GM18520 (cell line): ENCODE data around the gene ADISSP.
A peak's percentile ranks its signal among the peaks of the same experiment; 100 is the strongest.

Experiments used
- ATAC-seq: cut with Tn5 transposase; IDR thresholded peaks from one replicate; pipeline ENCODE4 v1.9.1; 2021; ENCODE audit not compliant: unreplicated experiment

ADISSP gene

GRCh38 chr20:3781153-3781910 is 13.8 kb upstream of the ADISSP start, which contains the start of gene SPEF1:
Gene SPEF1, minus strand, starts transcription at chr20:3781448. Its CDS starts 161 bp downstream, at chr20:3781287.
- peak; percentile 38 for ATAC-seq

DNA sequence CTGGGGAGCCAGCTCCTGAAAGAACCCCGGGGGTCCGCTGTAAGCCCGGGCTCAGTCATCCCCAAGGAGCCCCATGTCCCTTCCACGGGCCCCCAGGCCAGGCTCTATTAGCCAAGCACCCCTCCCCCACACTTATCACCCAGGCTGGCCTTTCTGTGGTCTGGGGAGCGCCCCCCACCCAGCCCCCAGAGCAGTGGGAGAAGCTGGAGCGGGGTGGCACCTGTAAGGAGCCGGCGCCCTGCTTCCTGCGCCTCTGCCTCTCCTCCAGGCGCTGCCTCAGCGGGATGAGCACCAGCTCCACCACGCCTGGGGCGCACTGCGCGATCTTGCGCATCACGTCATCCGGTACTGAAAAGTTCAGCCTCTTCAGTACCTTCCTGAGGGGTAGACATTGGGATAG is 11.4 kb upstream of the ADISSP start:
- no peak for ATAC-seq

DNA sequence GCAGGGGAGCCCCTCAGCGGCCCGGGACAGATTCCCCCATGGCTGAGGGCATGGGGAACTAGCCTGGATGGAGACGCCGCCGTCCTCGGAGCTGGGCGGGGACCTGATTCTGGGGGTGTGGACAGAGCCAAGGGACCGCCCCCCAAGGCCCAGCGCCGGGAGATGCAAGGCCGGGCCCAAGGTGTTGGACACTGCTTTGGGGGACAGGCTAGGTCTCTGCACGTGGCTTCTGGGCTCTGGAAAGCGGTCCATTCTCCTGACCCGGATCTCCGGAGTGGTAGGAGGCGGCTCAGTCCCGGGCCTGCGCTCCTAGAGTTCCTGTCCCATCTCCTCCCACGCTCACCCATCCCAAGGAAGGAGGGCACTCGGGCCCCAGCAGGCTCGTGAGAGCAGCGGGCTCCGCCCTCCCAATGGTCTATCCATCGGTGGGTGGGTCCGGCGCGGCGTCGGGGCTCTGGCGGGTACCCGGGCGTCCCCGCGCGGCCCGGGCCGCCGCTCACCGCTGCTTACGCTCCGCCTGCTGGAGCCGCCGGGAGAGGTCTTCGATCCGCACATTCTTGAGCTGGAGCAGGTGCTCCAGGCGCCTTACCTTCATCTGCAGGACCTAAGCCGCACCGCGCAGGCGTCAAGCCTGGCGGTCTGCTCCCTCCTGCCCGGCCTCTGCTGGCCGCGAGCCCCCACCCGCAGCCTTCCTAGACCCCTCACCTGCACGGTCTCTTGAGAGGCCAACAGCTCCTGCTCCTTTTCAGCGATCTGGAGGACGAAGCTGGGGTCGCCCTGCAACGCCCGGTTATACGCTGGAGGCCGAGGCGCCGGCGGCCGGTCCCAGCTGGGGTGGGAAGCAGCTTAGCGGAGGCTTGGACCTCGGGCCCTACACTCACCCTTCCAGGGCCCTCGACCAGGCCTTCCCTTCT is 10.4 kb upstream of the ADISSP start:
- ATAC-seq = no peak

DNA sequence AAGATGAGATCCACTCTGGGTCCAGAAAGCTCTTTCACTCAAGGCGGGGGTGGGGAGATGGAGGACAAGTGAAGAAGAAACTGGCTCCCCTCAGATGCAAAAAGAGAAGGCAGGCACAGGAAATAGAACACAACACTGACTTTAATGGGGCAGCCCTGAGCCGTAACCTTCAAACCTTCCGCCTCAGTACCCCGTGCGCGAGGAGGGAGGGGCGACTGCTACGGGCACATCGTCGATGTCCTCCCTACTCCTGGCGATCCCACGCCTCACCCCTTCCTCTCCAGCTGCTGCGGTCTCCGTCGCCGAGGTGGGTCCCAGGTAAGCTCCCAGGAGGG is 9.8 kb upstream of the ADISSP start:
- ATAC-seq = no peak

- ATAC-seq = no peak
These were observed 8.0 kb upstream of the ADISSP start for GRCh38 chr20:3775457-3776108.

GRCh38 chr20:3771552-3772058 is 4.1 kb upstream of the ADISSP start:
- no peak for ATAC-seq

GRCh38 chr20:3768342-3769130 is 983 bp upstream of the ADISSP start:
- peak; percentile 18 for ATAC-seq

DNA sequence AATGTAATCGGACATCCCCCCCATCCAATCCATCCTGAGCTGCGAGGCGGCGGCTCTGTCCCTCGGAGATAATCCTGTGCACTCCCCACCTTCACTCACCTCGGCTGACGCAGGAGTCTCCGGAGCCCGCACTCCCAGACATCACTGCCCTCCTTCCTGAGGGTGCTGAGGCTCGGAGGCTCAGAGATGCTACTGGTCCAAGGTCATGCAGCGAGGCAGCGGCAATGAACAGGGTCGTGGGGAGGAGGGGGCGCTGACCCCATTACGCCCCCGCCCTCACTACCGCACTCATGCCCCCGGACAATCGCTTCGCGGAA is 485 bp downstream of the ADISSP start:
- no peak for ATAC-seq

DNA sequence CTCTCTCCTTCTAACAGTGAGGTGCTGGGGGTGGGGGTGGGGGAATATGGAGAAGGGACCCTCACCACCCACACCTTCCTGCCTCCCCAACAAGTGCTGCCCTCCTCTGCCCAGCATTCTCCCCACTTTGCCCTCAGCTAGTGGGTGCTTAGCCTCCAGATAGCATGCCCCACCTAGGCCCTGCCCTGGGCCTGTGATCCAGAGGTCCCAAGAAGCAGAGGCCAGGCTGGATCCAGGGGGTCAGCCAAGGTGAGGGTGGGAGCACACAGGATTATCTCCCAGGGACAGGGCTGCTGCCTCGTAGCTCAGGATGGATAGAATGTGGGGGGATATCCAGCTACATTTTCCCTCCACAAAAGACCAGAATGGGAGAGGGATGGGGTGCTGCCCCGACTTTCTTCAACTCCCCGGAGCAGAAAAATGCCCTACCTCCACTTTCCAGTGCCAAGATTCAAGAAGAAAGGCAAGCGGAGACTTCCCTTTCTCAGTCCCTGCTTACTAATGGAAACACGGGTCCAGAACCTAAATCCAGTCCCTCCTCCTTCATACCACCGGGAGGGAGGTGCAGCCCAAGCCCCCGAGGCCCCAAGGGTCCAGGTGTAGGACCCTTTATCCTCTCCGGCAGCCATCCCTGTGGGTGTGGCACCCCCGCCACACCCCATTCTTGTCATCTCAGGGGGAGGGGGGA is 987 bp downstream of the ADISSP start:
- no peak for ATAC-seq

DNA sequence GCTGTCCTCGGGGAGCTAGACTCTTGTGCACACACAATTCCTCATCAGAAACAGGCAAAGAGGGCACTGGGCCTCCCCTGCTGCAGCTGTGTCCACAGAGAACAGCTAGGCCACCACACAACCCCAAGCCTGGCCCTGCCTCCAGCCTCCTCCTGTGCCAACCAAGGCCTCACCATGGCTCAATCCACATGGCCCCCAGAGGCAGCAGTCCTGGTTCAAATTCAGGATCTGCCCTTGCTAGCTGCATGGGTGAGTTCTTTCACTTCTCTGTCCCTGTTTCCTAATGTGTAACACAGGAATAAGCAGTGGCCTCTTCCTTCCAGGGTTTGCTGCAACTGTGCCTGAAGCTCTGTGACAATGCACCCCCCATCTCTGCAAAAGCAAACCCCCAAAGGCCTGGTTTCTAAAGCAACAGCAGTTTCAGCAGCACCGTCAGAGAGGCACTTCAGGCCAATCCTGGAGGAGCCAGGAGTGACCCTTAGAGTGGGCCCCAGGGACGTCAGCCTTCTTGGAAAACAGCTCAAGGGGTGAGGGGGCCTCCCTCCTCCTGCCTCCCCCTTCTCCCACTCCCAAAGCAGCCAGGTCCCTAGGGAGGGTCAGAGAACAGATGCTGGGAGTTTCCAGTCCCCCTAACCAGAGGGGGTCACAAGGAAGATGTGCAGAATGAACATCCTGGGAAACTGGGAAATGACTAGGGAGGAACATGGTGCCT is 2.2 kb downstream of the ADISSP start:
- ATAC-seq = no peak

DNA sequence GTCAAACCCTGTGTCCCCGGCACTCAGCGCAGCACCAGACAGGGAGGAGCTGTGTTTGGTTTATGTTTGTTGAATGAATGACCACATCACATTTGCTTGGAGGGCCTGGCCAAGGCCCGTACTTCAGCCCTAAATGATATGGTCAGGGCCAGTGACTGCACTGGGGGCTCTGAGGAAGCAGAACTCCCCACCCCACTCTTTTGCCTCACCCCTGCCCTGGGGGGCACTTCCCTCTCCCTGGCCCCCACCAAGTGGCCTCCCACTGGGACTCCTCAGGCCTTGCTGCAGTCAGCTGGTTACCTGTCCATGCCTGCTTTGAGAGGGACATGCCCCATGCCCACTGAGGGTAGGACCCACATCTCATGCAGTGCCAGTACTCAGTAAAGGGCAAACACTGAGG is 2.9 kb downstream of the ADISSP start:
- ATAC-seq = no peak

DNA sequence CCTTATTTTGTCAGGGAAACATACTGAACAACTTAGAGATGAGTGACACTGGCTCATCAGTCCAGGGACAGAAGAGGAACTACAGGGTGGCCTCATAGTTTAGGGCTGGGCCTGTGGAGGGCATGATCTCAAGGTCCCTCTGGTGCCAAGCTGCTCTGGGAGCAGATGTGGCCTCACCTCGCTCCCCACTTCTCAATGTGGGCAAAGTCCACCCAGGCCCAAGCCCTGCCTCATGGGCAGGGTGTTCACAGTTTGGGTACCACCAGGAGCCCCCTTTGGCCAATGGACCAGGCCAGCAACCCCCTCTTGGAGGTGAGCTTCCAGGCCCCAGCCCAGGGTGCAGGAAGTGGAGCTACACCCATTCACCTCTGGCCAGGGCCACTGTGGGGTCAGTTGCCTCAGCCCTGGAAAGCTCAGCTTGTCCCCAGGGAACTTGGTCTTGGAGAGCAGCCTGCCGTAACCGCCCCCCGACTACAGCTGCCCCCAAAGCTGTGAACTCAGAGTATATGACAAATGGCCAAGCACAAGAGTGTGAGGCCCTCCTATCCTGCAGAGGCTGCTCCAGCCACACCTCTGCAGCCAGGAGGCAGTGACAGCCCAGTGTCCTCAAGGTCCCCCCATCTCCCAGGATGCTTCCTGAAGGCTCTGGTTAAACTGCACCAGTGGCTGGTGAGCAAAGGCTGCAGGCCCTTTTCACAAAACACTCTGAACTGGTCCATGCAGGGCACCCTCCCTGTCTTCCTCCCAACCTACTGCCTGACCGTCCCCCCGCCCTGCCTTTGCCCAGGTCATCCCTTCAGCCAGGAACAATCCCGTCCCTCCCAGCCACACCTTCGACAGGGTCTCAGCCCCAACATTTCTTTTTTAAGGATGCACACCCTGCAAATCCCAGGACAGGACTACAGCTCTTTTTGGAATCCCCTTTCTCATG is 3.6 kb downstream of the ADISSP start:
- ATAC-seq = no peak

GRCh38 chr20:3760655-3761348 is 6.8 kb downstream of the ADISSP start:
- no peak for ATAC-seq

DNA sequence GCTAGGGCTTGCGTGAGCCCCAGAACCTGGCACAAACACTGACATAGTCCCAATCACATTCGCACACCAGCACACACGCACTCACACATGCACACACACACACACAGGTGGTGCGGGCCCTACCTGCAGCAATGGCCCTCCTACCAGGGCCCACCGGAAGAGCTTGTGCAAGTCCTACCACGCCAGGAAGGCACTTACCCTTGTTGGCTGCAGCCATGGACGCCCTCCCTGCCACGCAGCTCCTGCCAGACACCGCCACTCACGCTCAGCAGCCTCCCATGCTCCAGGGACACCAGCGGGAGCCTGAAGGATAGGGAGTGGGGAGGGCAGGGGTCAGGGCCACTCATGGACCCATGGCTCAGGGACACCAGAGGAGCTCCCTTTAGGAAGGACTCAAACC is 7.7 kb downstream of the ADISSP start:
- no peak for ATAC-seq

DNA sequence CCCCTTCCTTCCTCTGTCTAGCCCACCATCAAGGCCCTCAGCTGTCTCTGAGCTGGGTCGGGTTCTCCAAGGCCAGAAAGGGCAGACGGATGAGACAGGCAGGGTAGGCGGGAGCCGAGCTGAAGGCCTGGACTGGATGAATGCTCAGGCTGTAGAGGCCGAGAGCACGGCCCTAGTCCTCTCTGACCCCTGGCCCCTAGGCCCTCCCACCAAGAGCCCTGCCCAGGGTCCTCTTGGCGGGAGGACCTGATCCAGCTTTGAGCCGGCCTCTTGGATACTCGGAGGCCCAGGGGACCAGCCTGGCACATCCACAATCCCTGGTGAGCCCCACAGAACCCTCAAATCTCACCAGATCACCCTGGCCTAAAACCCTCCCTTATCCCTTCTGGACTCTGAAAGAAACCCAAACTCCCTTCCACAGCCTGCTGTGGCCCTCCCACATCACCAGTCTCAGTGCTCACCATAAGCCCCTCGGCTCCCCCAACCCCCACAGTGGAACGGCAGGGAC is 8.2 kb downstream of the ADISSP start:
- no peak for ATAC-seq

- no peak for ATAC-seq
These were observed 9.0 kb downstream of the ADISSP start for GRCh38 chr20:3758566-3758965.

GRCh38 chr20:3757268-3757667 is 10.3 kb downstream of the ADISSP start:
- ATAC-seq = no peak
